Loucy (cell line): ENCODE results near the gene FGB.

ENCODE experiments used
- H2AFZ ChIP-seq: fragments of 200-600 bp; sonication (generic); 2 replicates; pipeline ENCODE4 v1.6.0; 2016; ENCODE audit warnings: antibody characterized with exemption, mild to moderate bottlenecking, low read length, moderate library complexity
- H3F3A ChIP-seq: fragments of 200-600 bp; 2 replicates; pipeline ENCODE4 v1.6.0; 2016; ENCODE audit warnings: antibody characterized with exemption, low read depth, mild to moderate bottlenecking
- H3K27me3 ChIP-seq: fragments of 200-600 bp; sonication (generic); 2 replicates; pipeline ENCODE4 v1.6.1; 2014; ENCODE audit warnings: low read length, mild to moderate bottlenecking; ENCODE audit not compliant: insufficient read depth, poor library complexity, severe bottlenecking
- H3K36me3 ChIP-seq: fragments of 200-600 bp; sonication (generic); 2 replicates; pipeline ENCODE4 v1.6.1; 2016; ENCODE audit warnings: low read length; ENCODE audit not compliant: insufficient read depth
- H3K4me1 ChIP-seq: fragments of 200-600 bp; sonication (generic); 2 replicates; pipeline ENCODE4 v1.5.1; 2014; ENCODE audit warnings: low read length, mild to moderate bottlenecking; ENCODE audit not compliant: insufficient read depth, poor library complexity, severe bottlenecking
- H3K4me2 ChIP-seq: fragments of 200-600 bp; sonication (generic); 2 replicates; pipeline ENCODE4 v1.6.0; 2014; ENCODE audit warnings: antibody characterized with exemption, low read length, low read depth, mild to moderate bottlenecking; ENCODE audit not compliant: poor library complexity, severe bottlenecking
- H3K4me3 ChIP-seq: fragments of 200-600 bp; sonication (generic); 2 replicates; pipeline ENCODE4 v1.5.1; 2014; ENCODE audit warnings: low read length, mild to moderate bottlenecking, mixed read lengths; ENCODE audit not compliant: poor library complexity, severe bottlenecking
- H3K79me2 ChIP-seq: fragments of 200-600 bp; sonication (generic); 2 replicates; pipeline ENCODE4 v1.6.1; 2014; ENCODE audit warnings: low read length; ENCODE audit not compliant: insufficient read depth
- H3K9ac ChIP-seq: fragments of 200-600 bp; sonication (generic); 2 replicates; pipeline ENCODE4 v1.6.0; 2014; ENCODE audit warnings: mild to moderate bottlenecking, low read depth, low read length, moderate library complexity; ENCODE audit not compliant: poor library complexity, severe bottlenecking
- H3K9me2 ChIP-seq: fragments of 200-600 bp; sonication (generic); replicated peaks from 2 replicates; pipeline ENCODE4 v1.6.1; 2016; ENCODE audit warnings: low read depth, low read length, mixed read lengths
- H3K9me3 ChIP-seq: fragments of 200-600 bp; sonication (generic); 2 replicates; pipeline ENCODE4 v1.6.1; 2014; ENCODE audit warnings: mild to moderate bottlenecking, antibody characterized with exemption, low read length, low read depth; ENCODE audit not compliant: insufficient read depth
- H4K20me1 ChIP-seq: fragments of 200-600 bp; sonication (generic); 2 replicates; pipeline ENCODE4 v1.6.0; 2014; ENCODE audit warnings: antibody characterized with exemption, low read length, mild to moderate bottlenecking; ENCODE audit not compliant: insufficient read depth, poor library complexity, severe bottlenecking
- CTCF ChIP-seq: fragments of 200-600 bp; sonication (generic); conservative IDR thresholded peaks from 2 replicates; pipeline ENCODE4 v1.5.1; 2014; ENCODE audit warnings: mild to moderate bottlenecking, antibody characterized with exemption, low read length
- EZH2phosphoT487 ChIP-seq: fragments of 200-600 bp; IDR thresholded peaks from 2 replicates; pipeline ENCODE4 v1.6.1; 2018; ENCODE audit warnings: antibody characterized with exemption, mild to moderate bottlenecking, moderate library complexity, borderline replicate concordance

Gene FGB

GRCh38 chr4:154559494-154560418, 3.1 kb upstream of the FGB start:
- Histone ChIP-seq H2AFZ (no peak overlapping the region), H3F3A (no peaks in the 10 kb centered on the region), H3K4me3 (no peak overlapping the region), H3K27me3 (no peaks in the 10 kb centered on the region), H3K79me2 (no peaks in the 10 kb centered on the region), H3K9ac (no peak overlapping the region), H3K4me2 (no peak overlapping the region), H3K36me3 (no peaks in the 10 kb centered on the region), H3K4me1 (no peaks in the 10 kb centered on the region), H3K9me3 (no peaks in the 10 kb centered on the region), H3K9me2 (no peaks in the 10 kb centered on the region), H4K20me1 (no peaks in the 10 kb centered on the region)
- TF ChIP-seq EZH2phosphoT487 (no peak), CTCF (peak; percentile 80)

GRCh38 chr4:154560419-154560801, 2.4 kb upstream of the FGB start:
- H3K4me3 ChIP-seq, result no peak overlapping the region
- H2AFZ ChIP-seq, result no peak overlapping the region
- H3K27me3 ChIP-seq, result no peaks in the 10 kb centered on the region
- H3K36me3 ChIP-seq, result no peaks in the 10 kb centered on the region
- H3F3A ChIP-seq, result no peaks in the 10 kb centered on the region
- no peaks in the 10 kb centered on the region for H3K9me3 ChIP-seq
- H3K79me2 ChIP-seq, result no peaks in the 10 kb centered on the region
- H3K4me2 ChIP-seq, result no peak overlapping the region
- no peaks in the 10 kb centered on the region for H4K20me1 ChIP-seq
- H3K9ac ChIP-seq, result no peak overlapping the region
- H3K4me1 ChIP-seq, result no peaks in the 10 kb centered on the region
- TF ChIP-seq CTCF (no peak), EZH2phosphoT487 (no peak)
- no peaks in the 10 kb centered on the region for H3K9me2 ChIP-seq

GRCh38 chr4:154560824-154561231, 2.0 kb upstream of the FGB start:
- Histone ChIP-seq H3K36me3 (no peaks in the 10 kb centered on the region), H3K4me2 (no peak overlapping the region), H2AFZ (no peak overlapping the region), H3K4me1 (no peaks in the 10 kb centered on the region), H3K4me3 (no peak overlapping the region), H3K79me2 (no peaks in the 10 kb centered on the region), H3K9ac (no peak overlapping the region), H3K27me3 (no peaks in the 10 kb centered on the region), H3F3A (no peaks in the 10 kb centered on the region), H3K9me2 (no peaks in the 10 kb centered on the region), H3K9me3 (no peaks in the 10 kb centered on the region), H4K20me1 (no peaks in the 10 kb centered on the region)
- TF ChIP-seq CTCF, result no peak
- no peak for TF ChIP-seq EZH2phosphoT487
